Measurements from ENCODE around the gene ACRV1.
A peak's percentile ranks its signal among the peaks of the same experiment; 100 is the strongest.

The ACRV1 gene

GRCh38 chr11:125649465-125650166 lies 31.0 kb downstream of the ACRV1 start:
- no peak for DNase-seq

GRCh38 chr11:125645871-125646270 lies 34.8 kb downstream of the ACRV1 start:
- DNase-seq = no peak

GRCh38 chr11:125638315-125638714 lies 42.3 kb downstream of the ACRV1 start:
- DNase-seq = no peak

DNA sequence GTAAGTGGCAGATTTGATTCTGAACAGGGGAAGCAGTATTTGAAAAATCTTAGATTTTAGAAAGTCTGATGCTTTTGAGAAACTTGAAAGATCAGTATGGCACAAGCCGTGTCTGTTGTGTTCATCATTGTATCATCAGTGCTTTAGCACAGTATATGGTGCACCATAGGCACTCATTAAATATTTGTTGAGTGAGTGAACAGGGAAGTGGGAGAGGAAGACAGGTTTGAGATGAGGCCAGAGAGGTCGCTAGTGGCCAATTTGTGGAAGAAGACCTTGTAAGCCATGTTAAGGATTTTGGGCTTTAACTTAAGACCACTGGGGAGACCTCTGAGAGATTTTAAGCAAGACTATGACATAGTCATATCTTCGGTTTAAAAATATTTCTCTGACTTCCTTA lies 42.8 kb downstream of the ACRV1 start:
- no peak for DNase-seq

DNA sequence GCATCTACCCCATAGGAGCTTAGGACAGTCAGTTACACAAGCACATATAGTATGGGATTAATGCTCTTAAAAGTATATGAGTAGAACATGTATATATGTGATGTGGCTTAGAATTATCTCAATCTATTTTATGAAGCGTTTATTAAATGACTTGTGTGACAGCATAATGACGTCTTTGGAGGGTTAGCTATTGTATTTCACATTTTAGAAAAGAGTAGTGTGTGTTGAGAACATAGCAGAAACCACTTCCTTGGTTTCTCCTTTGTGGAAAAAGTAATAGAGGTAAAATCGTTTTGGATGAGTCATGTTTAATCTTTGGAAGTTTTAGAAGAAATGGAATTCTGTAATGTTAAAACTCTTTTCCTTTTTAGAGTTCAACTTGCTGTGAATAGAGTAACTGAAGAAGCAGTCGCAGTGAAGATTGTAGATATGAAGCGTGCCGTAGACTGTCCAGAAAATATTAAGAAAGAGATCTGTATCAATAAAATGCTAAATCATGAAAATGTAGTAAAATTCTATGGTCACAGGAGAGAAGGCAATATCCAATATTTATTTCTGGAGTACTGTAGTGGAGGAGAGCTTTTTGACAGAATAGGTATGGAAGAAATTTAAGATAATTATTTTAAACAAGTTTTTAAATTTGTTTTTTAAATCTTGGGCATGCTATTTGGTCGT lies 53.3 kb downstream of the ACRV1 start:
- no peak for DNase-seq

DNA sequence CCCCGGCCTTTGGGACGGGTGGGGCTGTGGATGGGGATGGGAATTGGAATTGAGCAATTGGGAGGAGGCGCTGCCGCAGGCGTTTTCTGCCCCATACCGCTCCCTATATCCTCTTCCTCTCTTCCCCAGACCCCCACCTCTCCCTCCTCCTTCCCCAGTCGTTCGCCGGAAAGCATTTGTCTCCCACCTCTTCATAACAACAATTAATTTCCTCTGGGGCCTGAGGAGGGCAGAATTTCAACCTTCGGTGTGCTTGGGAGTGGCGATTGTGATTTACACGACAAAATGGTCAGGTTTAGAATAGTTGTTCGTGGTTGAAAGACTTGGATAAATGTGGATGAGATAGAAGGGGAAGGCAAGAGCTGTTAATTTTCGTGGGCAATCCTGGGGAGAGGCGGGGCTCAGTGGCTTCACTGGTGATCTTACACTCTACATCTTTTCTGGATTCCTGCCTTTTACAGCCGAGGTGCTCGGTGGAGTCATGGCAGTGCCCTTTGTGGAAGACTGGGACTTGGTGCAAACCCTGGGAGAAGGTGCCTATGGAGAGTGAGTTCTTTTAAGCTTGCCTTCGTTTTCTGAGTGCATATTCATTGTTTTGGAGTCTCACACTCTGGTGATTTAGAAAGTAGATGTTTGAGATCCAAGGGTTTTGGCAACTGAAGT lies 54.2 kb downstream of the ACRV1 start:
- DNase-seq = no peak

- DNase-seq = peak; percentile 100
Observed at GRCh38 chr11:125625630-125626287, 54.9 kb downstream of the ACRV1 start.

DNA sequence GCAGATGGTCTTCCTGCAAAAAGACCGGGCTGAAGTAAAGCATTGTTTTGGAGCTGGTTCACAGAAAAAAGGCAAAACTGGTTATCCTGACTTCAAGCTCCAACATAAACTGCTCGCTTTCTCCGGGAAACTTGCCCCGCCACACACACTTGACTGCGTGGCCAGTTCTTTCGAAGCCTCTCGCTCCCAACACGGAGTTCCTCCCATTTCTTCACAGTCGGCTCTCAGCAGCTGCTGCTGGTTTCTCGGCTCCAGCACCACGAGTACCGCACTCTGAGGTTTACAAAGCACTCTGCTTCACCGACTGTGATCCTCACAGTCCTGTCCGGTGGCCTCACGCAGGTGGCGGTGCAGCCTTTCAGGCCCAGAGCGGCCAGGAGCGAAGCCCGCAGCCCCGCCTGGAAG lies 55.4 kb downstream of the ACRV1 start:
- DNase-seq = no peak

GRCh38 chr11:125624756-125625213 lies 55.9 kb downstream of the ACRV1 start, which contains the start of gene CHEK1:
TSS of gene CHEK1 (plus strand) at chr11:125625163. CDS start at chr11:125626769, 1,606 bp downstream.
- DNase-seq = no peak

- DNase-seq = no peak
Observed at GRCh38 chr11:125623064-125623463, 57.6 kb downstream of the ACRV1 start.

GRCh38 chr11:125621995-125622394 lies 58.7 kb downstream of the ACRV1 start:
- no peak for DNase-seq

All from retina (tissue), 1 donor.